ENCODE data around the gene GCN1.
"Not testable (repeated sequence)": the region's sequence is repeated elsewhere in the genome, so short reads cannot be mapped to it uniquely, and the experiment has no call there.

Gene GCN1

GRCh38 chr12:120239776-120240494 is 45.4 kb upstream of the GCN1 start:
- H3K4me3 ChIP-seq (ENCODE audit: low read length), result no peak overlapping the region
- no peak for TF ChIP-seq CTCF (IDR thresholded peaks at IDR 0.05; ENCODE audit: insufficient read depth, low read depth, low read length, missing control alignments)
- DNase-seq (ENCODE audit: low read depth), result no peak

GRCh38 chr12:120238839-120239445 is 44.4 kb upstream of the GCN1 start:
- no peak overlapping the region for H3K4me3 ChIP-seq (ENCODE audit: low read length)
- TF ChIP-seq CTCF (IDR thresholded peaks at IDR 0.05; ENCODE audit: insufficient read depth, low read depth, low read length, missing control alignments), result no peak
- no peak for DNase-seq (ENCODE audit: low read depth)

- no peak overlapping the region for H3K4me3 ChIP-seq (ENCODE audit: low read length)
- no peak for TF ChIP-seq CTCF (IDR thresholded peaks at IDR 0.05; ENCODE audit: insufficient read depth, low read depth, low read length, missing control alignments)
- DNase-seq (ENCODE audit: low read depth), result no peak
Observed at GRCh38 chr12:120238217-120238616, 43.7 kb upstream of the GCN1 start.

- DNase-seq (ENCODE audit: low read depth), result peak; percentile 71
- no peak for TF ChIP-seq CTCF (IDR thresholded peaks at IDR 0.05; ENCODE audit: insufficient read depth, low read depth, low read length, missing control alignments)
- no peak overlapping the region for H3K4me3 ChIP-seq (ENCODE audit: low read length)
Observed at GRCh38 chr12:120237360-120238171, 43.1 kb upstream of the GCN1 start.

GRCh38 chr12:120236809-120237208 is 42.3 kb upstream of the GCN1 start:
- not testable (repeated sequence) for DNase-seq (ENCODE audit: low read depth); H3K4me3 ChIP-seq (ENCODE audit: low read length)

- DNase-seq (ENCODE audit: low read depth), result no peak
- no peak for TF ChIP-seq CTCF (IDR thresholded peaks at IDR 0.05; ENCODE audit: insufficient read depth, low read depth, low read length, missing control alignments)
- no peak overlapping the region for H3K4me3 ChIP-seq (ENCODE audit: low read length)
Observed at GRCh38 chr12:120235369-120236323, 41.1 kb upstream of the GCN1 start.
